Mesodermal cell (in vitro differentiated cells): Measurements from ENCODE around the gene TM9SF2. TPM values are rescaled to one million over a fixed set of nuclear protein-coding genes. Genes with fewer than 3 reads are reported as not detected.
"Not testable (repeated sequence)": the region's sequence is repeated elsewhere in the genome, so short reads cannot be mapped to it uniquely, and the experiment has no call there.

Experiments
- H3K27ac ChIP-seq: 2 replicates; pipeline ENCODE4 v1.7.0; 2013; ENCODE audit warnings: mild to moderate bottlenecking, low read depth, low read length, moderate library complexity; ENCODE audit not compliant: severe bottlenecking
- H3K36me3 ChIP-seq: 2 replicates; pipeline ENCODE4 v1.7.1; 2013; ENCODE audit warnings: mild to moderate bottlenecking, low read length, moderate library complexity; ENCODE audit not compliant: control insufficient read depth, insufficient read depth
- H3K4me1 ChIP-seq: one replicate; pipeline ENCODE4 v1.7.1; 2013; ENCODE audit warnings: mild to moderate bottlenecking, low read length; ENCODE audit not compliant: insufficient read depth, control insufficient read depth, poor library complexity, severe bottlenecking
- H3K4me3 ChIP-seq: 2 replicates; pipeline ENCODE4 v1.7.0; 2013; ENCODE audit warnings: low read length, control low read depth, mild to moderate bottlenecking; ENCODE audit not compliant: insufficient read depth, poor library complexity, severe bottlenecking; ENCODE audit errors: extremely low read depth
- H3K9me3 ChIP-seq: 2 replicates; pipeline ENCODE4 v1.7.1; 2013; ENCODE audit warnings: mild to moderate bottlenecking, low read length, moderate library complexity; ENCODE audit not compliant: control insufficient read depth
- WGBS, 2 experiments: methylation state at CpG; one replicate each; pipeline ENCODE4 v1.1.5; 2013; ENCODE audit warnings: missing lambda C conversion rate in 2 of 2; ENCODE audit not compliant: insufficient coverage in 2 of 2; 5-methylcytosine and 5-hydroxymethylcytosine counted together
- polyA plus RNA-seq, 2 experiments: library from polyadenylated mRNA; stranded (reverse); fragments of 50-300 nt; gene quantifications; one replicate each; pipeline ENCODE4 v1.2.3, GENCODE V29; 2013

Gene TM9SF2, protein sequence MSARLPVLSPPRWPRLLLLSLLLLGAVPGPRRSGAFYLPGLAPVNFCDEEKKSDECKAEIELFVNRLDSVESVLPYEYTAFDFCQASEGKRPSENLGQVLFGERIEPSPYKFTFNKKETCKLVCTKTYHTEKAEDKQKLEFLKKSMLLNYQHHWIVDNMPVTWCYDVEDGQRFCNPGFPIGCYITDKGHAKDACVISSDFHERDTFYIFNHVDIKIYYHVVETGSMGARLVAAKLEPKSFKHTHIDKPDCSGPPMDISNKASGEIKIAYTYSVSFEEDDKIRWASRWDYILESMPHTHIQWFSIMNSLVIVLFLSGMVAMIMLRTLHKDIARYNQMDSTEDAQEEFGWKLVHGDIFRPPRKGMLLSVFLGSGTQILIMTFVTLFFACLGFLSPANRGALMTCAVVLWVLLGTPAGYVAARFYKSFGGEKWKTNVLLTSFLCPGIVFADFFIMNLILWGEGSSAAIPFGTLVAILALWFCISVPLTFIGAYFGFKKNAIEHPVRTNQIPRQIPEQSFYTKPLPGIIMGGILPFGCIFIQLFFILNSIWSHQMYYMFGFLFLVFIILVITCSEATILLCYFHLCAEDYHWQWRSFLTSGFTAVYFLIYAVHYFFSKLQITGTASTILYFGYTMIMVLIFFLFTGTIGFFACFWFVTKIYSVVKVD
- 101 TPM for polyA plus RNA-seq (2013, experiment 1 of 2)
- 101 TPM for polyA plus RNA-seq (2013, experiment 2 of 2)

- no peaks in the 10 kb centered on the region for H3K36me3 ChIP-seq
- peak within 1 kb of the TSS; percentile 74 for H3K27ac ChIP-seq
- H3K9me3 ChIP-seq = no peaks in the 10 kb centered on the region
- H3K4me3 ChIP-seq = peak within 1 kb of the TSS; percentile 94
- H3K4me1 ChIP-seq = peaks cover 8% of the 10 kb centered on the region
- 0% methylated on average over 30 to 45 of the region's 55 CpGs for WGBS, 2 experiments
Measured at GRCh38 chr13:99501184-99501847, at the start of gene TM9SF2. TSS of gene TM9SF2 (plus strand) at chr13:99501472. CDS start at chr13:99501607, 135 bp downstream.

DNA sequence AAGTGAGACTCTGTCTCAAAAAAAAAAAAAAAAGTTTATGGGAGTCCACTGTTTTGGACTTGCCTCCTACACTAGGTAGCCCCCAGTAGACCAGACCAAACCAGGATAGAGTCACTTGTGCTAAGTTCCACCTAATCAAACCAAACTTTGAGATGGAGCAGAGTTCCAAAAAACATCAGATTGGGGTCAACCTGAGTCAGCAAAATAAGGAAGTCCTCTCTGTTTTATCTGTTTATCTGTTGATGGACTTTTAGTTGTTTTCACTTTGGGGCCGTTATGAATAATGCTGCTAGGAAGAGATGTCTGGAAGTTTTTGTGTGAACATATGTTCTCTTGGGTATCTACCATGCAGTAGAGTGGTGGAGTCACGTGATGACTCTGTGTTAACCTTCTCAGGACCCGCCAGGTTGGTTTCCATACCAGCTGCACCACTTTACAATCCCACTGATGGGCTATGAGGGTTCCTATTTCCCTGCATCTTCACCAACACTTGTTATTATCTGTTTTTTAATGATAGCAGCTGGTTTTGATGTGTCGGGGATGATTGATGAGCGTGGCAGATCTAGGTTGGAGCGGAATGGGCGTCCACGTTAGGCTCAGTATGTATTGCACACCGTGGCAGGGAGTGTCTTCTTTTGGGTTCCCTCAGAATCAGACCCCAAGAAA is 46.6 kb upstream of the TM9SF2 start:
- H3K4me3 ChIP-seq = no peak overlapping the region
- H3K36me3 ChIP-seq = no peaks in the 10 kb centered on the region
- no peaks in the 10 kb centered on the region for H3K9me3 ChIP-seq
- H3K27ac ChIP-seq = no peak overlapping the region
- H3K4me1 ChIP-seq = no peaks in the 10 kb centered on the region
- 94 to 96% methylated on average over 4 to 7 of the region's 9 CpGs for WGBS, 2 experiments

GRCh38 chr13:99459099-99459850 is 42.0 kb upstream of the TM9SF2 start:
- no peaks in the 10 kb centered on the region for H3K4me1 ChIP-seq
- no peak overlapping the region for H3K27ac ChIP-seq
- no peaks in the 10 kb centered on the region for H3K36me3 ChIP-seq
- no peaks in the 10 kb centered on the region for H3K9me3 ChIP-seq
- WGBS, 2 experiments = 87 to 100% methylated on average over 1 to 3 of the region's 10 CpGs
- H3K4me3 ChIP-seq = no peak overlapping the region

DNA sequence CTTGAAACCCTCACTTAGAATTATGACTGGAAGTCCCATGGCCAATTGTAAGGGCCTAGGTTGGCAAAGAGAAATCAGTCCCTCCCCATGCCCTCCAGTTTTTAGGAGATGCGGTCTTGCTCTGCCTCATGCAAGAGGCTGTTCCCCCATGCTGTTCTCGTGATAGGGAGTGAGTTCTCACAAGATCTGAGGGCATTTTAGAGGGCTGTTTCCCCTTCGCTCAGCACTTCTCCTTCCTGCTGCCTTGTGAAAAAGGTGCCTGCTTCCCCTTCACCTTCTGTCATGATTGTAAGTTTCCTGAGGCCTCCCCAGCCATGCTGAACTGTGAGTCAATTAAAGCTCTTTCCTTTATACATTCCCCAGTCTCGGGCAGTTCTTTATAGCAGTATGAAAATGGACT is 40.5 kb upstream of the TM9SF2 start:
- not testable (repeated sequence) for H3K36me3 ChIP-seq, H3K27ac ChIP-seq, H3K4me1 ChIP-seq, H3K9me3 ChIP-seq, H3K4me3 ChIP-seq
- WGBS, 2 experiments = 60 to 61% methylated on average over 2 to 3 of the region's 4 CpGs

GRCh38 chr13:99463646-99464397 is 37.5 kb upstream of the TM9SF2 start:
- no peak overlapping the region for H3K27ac ChIP-seq
- H3K4me3 ChIP-seq = no peak overlapping the region
- H3K4me1 ChIP-seq = no peaks in the 10 kb centered on the region
- H3K36me3 ChIP-seq = no peaks in the 10 kb centered on the region
- WGBS, 2 experiments = 67 to 89% methylated on average over 1 of the region's 3 CpGs
- no peaks in the 10 kb centered on the region for H3K9me3 ChIP-seq

GRCh38 chr13:99464441-99464949 is 36.8 kb upstream of the TM9SF2 start:
- Histone ChIP-seq H3K4me3 (no peak overlapping the region), H3K27ac (no peak overlapping the region), H3K9me3 (no peaks in the 10 kb centered on the region), H3K36me3 (no peaks in the 10 kb centered on the region), H3K4me1 (no peaks in the 10 kb centered on the region)
- WGBS, 2 experiments = 87% methylated on average over 7 of the region's 9 CpGs

GRCh38 chr13:99465454-99465853 is 35.8 kb upstream of the TM9SF2 start:
- no peaks in the 10 kb centered on the region for H3K36me3 ChIP-seq
- no peak overlapping the region for H3K27ac ChIP-seq
- H3K4me3 ChIP-seq = no peak overlapping the region
- WGBS, 2 experiments = no CpG with 5 or more reads among the region's 2 CpGs
- no peaks in the 10 kb centered on the region for H3K9me3 ChIP-seq
- H3K4me1 ChIP-seq = no peaks in the 10 kb centered on the region

GRCh38 chr13:99467764-99468163 is 33.5 kb upstream of the TM9SF2 start:
- H3K9me3 ChIP-seq = no peaks in the 10 kb centered on the region
- H3K27ac ChIP-seq = no peak overlapping the region
- no peaks in the 10 kb centered on the region for H3K4me1 ChIP-seq
- no peak overlapping the region for H3K4me3 ChIP-seq
- H3K36me3 ChIP-seq = no peaks in the 10 kb centered on the region
- WGBS, 2 experiments = 80 to 83% methylated on average over 1 of the region's 4 CpGs

- Histone ChIP-seq H3K9me3 (no peaks in the 10 kb centered on the region), H3K27ac (no peak overlapping the region), H3K4me1 (no peaks in the 10 kb centered on the region), H3K36me3 (no peaks in the 10 kb centered on the region), H3K4me3 (no peak overlapping the region)
- WGBS, 2 experiments = 73 to 80% methylated on average over 2 of the region's 2 CpGs
Measured at GRCh38 chr13:99469041-99469440, 32.2 kb upstream of the TM9SF2 start.
